ENCODE results near the gene CRB2. TPM values are rescaled to one million over a fixed set of nuclear protein-coding genes. Genes with fewer than 3 reads are reported as not detected.

Gene CRB2
- total and polyA plus RNA-seq, 3 donors from 2014 or later = 0.63 to 3.4 (median 0.68) TPM

DNA sequence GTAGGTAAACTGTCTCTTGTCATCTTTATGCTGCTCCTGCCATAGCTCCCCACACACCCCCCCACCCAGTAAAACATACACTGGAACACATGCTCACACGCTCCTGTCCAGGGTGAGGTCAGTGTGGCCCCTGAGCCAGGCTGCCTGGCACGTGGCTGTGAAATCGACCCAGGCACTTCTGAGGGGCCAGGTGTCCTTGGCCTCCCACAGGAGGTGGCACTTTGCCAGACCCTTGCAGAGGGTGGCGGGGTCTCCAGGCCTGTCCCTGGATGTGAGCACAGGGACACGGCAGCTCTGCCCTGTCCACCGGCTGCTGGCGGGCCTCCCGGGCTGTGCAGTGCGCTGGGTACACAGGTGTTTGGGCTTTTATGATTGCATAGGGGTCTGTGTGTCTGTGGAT is 10.0 kb upstream of the CRB2 start:
- Histone ChIP-seq H3K27ac (no peak overlapping the region), H3K27me3 (no peaks in the 10 kb centered on the region), H3K4me3 (no peak overlapping the region), H3K4me1 (peaks cover 9% of the 10 kb centered on the region), H3K9me3 (no peaks in the 10 kb centered on the region), H3K36me3 (ENCODE audit: low read depth, missing control alignments) (no peaks in the 10 kb centered on the region)
- DNase-seq = no peak
- TF ChIP-seq, protein P1, sequence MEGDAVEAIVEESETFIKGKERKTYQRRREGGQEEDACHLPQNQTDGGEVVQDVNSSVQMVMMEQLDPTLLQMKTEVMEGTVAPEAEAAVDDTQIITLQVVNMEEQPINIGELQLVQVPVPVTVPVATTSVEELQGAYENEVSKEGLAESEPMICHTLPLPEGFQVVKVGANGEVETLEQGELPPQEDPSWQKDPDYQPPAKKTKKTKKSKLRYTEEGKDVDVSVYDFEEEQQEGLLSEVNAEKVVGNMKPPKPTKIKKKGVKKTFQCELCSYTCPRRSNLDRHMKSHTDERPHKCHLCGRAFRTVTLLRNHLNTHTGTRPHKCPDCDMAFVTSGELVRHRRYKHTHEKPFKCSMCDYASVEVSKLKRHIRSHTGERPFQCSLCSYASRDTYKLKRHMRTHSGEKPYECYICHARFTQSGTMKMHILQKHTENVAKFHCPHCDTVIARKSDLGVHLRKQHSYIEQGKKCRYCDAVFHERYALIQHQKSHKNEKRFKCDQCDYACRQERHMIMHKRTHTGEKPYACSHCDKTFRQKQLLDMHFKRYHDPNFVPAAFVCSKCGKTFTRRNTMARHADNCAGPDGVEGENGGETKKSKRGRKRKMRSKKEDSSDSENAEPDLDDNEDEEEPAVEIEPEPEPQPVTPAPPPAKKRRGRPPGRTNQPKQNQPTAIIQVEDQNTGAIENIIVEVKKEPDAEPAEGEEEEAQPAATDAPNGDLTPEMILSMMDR (IDR thresholded peaks at IDR 0.05) = no peak
- no peak for TF ChIP-seq POLR2A (IDR thresholded peaks at IDR 0.05)
- 69% methylated on average over 9 of the region's 9 CpGs; no CpG with 5 or more reads in 1 of the 2 donors for WGBS, 2 donors
- intact Hi-C loops (cut with DNase I; ENCODE audit: low total_unique reads) = loop anchor here (10.0 kb wide), 1 partner anchor 261 kb away; no protein-coding TSS in a partner anchor

DNA sequence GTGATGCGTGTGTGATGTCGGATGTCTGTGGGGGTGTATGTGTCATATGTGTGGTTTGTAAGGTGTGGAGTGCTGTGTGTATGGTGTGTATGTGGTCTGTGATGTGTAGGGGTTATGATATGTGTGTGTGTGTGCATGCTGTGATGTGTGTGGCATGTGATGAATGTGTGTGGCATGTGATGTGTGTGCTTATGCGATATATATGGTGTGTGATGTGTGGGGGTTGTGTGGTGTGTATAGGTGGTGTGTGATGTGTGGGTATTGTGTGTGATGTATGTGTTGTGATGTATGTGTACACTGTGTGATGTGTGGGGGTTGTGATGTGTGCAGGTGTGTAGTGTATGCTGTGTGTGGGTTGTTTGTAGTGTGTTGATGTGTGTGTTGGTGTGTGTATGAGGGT is 9.2 kb upstream of the CRB2 start:
- Histone ChIP-seq H3K27ac (no peak overlapping the region), H3K27me3 (no peaks in the 10 kb centered on the region)

DNA sequence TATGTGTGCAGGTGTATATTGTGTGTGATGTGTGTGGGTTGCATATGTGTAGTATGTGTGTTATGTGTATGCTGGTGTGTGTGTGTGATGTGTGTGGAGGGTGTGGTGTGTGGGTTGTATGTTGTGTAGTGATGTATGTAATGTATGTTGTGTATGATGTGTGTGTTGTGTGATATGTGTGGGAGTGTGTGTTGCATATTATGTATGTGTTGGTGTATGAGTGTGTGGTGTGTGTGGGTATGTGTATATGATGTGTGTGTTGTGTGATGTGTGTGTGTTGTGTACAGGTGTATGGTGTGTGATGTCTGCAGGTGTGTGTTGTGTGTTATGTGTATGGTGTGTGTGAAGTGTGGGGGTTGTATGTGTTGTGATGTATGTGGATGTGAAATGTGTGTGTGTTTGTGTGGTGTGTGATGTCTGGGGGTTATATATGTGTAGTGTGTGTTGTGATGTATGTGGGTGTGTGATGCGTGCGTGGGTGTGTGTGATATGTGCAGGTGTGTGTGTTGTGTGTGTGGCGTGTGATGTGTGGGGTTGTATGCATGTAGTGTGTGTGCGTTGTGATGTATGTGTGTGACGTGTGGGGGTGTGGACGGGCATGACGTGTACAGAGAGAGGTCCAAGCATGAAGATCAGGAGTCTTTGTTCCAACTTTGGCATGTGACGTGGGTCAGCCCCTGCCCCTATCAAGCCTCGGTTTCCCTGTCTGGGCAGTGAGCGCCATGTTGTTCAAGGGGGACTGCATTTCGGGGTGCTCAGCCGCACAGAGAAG is 8.5 kb upstream of the CRB2 start:
- H3K4me3 ChIP-seq = no peak overlapping the region
- intact Hi-C loops (cut with DNase I; ENCODE audit: low total_unique reads) = loop anchor here (10.0 kb wide), 1 partner anchor 263 kb away; no protein-coding TSS in a partner anchor
- H3K4me1 ChIP-seq = peaks cover 9% of the 10 kb centered on the region
- H3K36me3 ChIP-seq (ENCODE audit: low read depth, missing control alignments) = no peaks in the 10 kb centered on the region
- DNase-seq = no peak
- 63 to 75% methylated on average over 12 of the region's 12 CpGs for WGBS, 2 donors
- H3K9me3 ChIP-seq = no peaks in the 10 kb centered on the region
- H3K27ac ChIP-seq = no peak overlapping the region
- no peaks in the 10 kb centered on the region for H3K27me3 ChIP-seq
- TF ChIP-seq POLR2A (IDR thresholded peaks at IDR 0.05) = no peak
- TF ChIP-seq, protein P1 (IDR thresholded peaks at IDR 0.05) = no peak

More for the DNA sequence above, 9.2 kb upstream of the CRB2 start:
- 96 to 99% methylated on average over 3 of the region's 3 CpGs for WGBS, 2 donors
- intact Hi-C loops (cut with DNase I; ENCODE audit: low total_unique reads) = loop anchor here (10.0 kb wide), 1 partner anchor 262 kb away; no protein-coding TSS in a partner anchor
- no peak for TF ChIP-seq POLR2A (IDR thresholded peaks at IDR 0.05)
- TF ChIP-seq, protein P1 (IDR thresholded peaks at IDR 0.05) = no peak
- no peaks in the 10 kb centered on the region for H3K9me3 ChIP-seq
- H3K4me1 ChIP-seq = peaks cover 9% of the 10 kb centered on the region
- DNase-seq = no peak
- H3K36me3 ChIP-seq (ENCODE audit: low read depth, missing control alignments) = no peaks in the 10 kb centered on the region
- H3K4me3 ChIP-seq = no peak overlapping the region

DNA sequence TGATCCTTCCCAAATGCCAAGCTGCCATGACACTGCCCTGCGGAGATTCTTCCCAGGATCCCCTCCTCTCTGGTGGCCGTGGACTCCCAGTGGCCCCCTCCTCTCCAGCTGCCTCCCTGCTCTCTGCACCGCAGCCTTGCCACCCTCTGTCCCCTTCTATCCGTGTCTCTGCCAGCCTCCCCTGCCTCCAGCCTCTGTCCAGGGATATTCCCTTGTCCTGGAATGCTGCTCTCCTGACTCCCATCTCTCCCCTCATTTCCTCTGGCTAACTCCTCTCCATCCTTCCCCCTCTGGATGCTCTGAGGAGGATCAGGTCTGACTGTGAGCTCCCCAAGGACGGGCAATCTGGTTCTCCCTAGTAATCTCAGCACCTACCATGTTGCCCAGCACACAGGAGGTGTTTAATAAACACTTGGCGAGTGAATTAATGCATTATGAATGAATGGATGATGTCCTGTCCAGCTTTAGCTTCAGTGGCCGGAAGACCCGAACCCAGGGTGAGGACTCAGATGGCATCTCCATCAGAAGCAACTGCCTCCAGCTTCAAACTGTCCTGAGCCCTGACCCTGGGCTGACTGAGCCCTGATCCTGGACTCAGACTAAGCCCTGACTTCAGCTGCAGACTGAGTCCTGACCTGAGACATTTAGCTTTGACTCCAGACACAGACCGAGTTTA is 7.5 kb upstream of the CRB2 start:
- Histone ChIP-seq H3K27ac (no peak overlapping the region), H3K9me3 (no peaks in the 10 kb centered on the region), H3K36me3 (ENCODE audit: low read depth, missing control alignments) (no peaks in the 10 kb centered on the region), H3K4me3 (no peak overlapping the region), H3K27me3 (no peaks in the 10 kb centered on the region), H3K4me1 (peaks cover 9% of the 10 kb centered on the region)
- DNase-seq = no peak
- intact Hi-C loops (cut with DNase I; ENCODE audit: low total_unique reads) = loop anchor here (10.0 kb wide), 1 partner anchor 264 kb away; no protein-coding TSS in a partner anchor
- 62 to 63% methylated on average over 9 of the region's 9 CpGs for WGBS, 2 donors
- TF ChIP-seq, protein P1 (IDR thresholded peaks at IDR 0.05) = no peak
- TF ChIP-seq POLR2A (IDR thresholded peaks at IDR 0.05) = no peak
